Adipose tissue (tissue), 3 donors: ENCODE results near the gene RXFP3. TPM values are rescaled to one million over a fixed set of nuclear protein-coding genes. Genes with fewer than 3 reads are reported as not detected.
"Not testable (repeated sequence)": the region's sequence is repeated elsewhere in the genome, so short reads cannot be mapped to it uniquely, and the experiment has no call there.

Experiments
- H3K27ac ChIP-seq: one replicate; pipeline ENCODE4 v1.5.1; 2013; ENCODE audit warnings: low read depth, low read length
- WGBS, 3 donors: extraction: QIAGEN DNeasy Blood & Tissue Kit; methylation state at CpG; one replicate each; pipeline ENCODE4 v1.1.7; 2013; 5-methylcytosine and 5-hydroxymethylcytosine counted together
- polyA plus RNA-seq, 3 donors: library from polyadenylated mRNA; stranded (reverse); fragments of 200-250 nt; gene quantifications; one replicate each; pipeline ENCODE4 v1.2.3, GENCODE V29; 2013
- donor health status: healthy with polysubstance abuse.
- donor health status: Bipolar disorder and iron deficiency.
- donor health status: healthy.

Gene RXFP3
- under 1 TPM in 1 of 3 donors, not detected in 2; 0.06 TPM for polyA plus RNA-seq

DNA sequence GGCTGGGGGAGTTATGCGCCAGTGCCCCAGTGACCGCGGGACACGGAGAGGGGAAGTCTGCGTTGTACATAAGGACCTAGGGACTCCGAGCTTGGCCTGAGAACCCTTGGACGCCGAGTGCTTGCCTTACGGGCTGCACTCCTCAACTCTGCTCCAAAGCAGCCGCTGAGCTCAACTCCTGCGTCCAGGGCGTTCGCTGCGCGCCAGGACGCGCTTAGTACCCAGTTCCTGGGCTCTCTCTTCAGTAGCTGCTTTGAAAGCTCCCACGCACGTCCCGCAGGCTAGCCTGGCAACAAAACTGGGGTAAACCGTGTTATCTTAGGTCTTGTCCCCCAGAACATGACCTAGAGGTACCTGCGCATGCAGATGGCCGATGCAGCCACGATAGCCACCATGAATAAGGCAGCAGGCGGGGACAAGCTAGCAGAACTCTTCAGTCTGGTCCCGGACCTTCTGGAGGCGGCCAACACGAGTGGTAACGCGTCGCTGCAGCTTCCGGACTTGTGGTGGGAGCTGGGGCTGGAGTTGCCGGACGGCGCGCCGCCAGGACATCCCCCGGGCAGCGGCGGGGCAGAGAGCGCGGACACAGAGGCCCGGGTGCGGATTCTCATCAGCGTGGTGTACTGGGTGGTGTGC is at the start of gene RXFP3:
RXFP3 (plus strand) TSS at position 6 of the 636 bp plus-strand sequence; CDS start at position 361, 355 bp downstream.
- no peak within 1 kb of the TSS for H3K27ac ChIP-seq
- WGBS, 3 donors, result 5 to 10% (median 9%) methylated on average over 45 of the region's 45 CpGs

DNA sequence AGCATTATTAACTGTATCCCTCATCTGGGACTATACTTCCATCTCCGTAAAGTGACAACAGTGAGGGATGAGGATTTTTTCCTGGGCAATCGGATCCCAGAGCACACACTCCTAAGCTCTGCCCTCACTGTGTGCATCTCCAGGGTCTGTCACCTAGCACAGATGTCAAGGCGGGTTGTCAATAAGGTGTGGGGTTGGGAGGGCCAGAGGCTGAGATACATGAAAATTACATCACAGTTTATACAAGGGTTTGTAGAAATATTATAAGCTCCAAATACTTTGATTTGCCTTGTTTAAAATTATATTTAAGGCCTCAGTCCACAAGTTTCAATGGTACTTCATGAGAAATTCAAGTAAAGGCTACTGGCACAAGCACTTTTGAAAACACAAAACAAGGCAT is 48.9 kb upstream of the RXFP3 start:
- 63 to 91% (median 74%) methylated on average over 3 of the region's 3 CpGs for WGBS, 3 donors
- H3K27ac ChIP-seq, result no peak overlapping the region

GRCh38 chr5:33888587-33888986 is 47.6 kb upstream of the RXFP3 start:
- WGBS, 3 donors, result 41 to 59% (median 42%) methylated on average over 4 of the region's 4 CpGs

GRCh38 chr5:33890131-33891032 is 45.8 kb upstream of the RXFP3 start:
- 35 to 47% (median 43%) methylated on average over 12 of the region's 12 CpGs for WGBS, 3 donors

More at GRCh38 chr5:33888587-33888986, 47.6 kb upstream of the RXFP3 start:
- no peak overlapping the region for H3K27ac ChIP-seq

GRCh38 chr5:33891446-33891787 is 44.8 kb upstream of the RXFP3 start:
- WGBS, 3 donors, result 2 to 9% (median 4%) methylated on average over 6 of the region's 6 CpGs
- H3K27ac ChIP-seq, result no peak overlapping the region

More at GRCh38 chr5:33890131-33891032, 45.8 kb upstream of the RXFP3 start:
- no peak overlapping the region for H3K27ac ChIP-seq

- WGBS, 3 donors, result 2 to 5% (median 4%) methylated on average over 45 of the region's 45 CpGs
- H3K27ac ChIP-seq, result no peak within 1 kb of the TSS
Observed at GRCh38 chr5:33891788-33892619, 44.2 kb upstream of the RXFP3 start, which contains the start of gene ADAMTS12. Gene ADAMTS12 (minus strand): TSS chr5:33891990. CDS start chr5:33891856, 134 bp downstream.

- H3K27ac ChIP-seq, result no peak overlapping the region
- WGBS, 3 donors, result 25 to 47% (median 37%) methylated on average over 5 of the region's 5 CpGs
Observed at GRCh38 chr5:33892620-33893137, 43.5 kb upstream of the RXFP3 start.

DNA sequence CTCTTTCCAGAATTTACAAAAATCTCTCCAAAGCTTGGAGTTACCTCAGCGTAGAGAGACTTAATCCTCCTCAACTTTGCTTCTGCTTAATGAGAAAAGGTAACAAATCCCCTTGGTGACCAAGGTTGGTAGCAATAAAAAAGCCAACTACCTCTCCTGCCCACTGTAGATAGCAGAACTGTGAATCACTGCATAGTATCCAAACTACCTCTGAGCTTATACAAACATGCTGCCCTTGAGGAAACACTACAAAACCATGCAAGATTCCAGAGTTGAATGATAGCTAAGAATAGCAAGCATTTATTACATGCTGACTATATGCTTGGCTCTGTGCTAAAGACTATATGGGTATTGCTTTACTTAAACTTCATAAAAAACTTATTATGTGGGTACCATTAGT is 41.6 kb upstream of the RXFP3 start:
- no peak overlapping the region for H3K27ac ChIP-seq
- WGBS, 3 donors, result 74 to 86% (median 81%) methylated on average over 1 of the region's 1 CpG

- WGBS, 3 donors, result 33 to 51% (median 50%) methylated on average over 1 of the region's 1 CpG
- no peak overlapping the region for H3K27ac ChIP-seq
Observed at GRCh38 chr5:33901156-33901555, 35.0 kb upstream of the RXFP3 start.

DNA sequence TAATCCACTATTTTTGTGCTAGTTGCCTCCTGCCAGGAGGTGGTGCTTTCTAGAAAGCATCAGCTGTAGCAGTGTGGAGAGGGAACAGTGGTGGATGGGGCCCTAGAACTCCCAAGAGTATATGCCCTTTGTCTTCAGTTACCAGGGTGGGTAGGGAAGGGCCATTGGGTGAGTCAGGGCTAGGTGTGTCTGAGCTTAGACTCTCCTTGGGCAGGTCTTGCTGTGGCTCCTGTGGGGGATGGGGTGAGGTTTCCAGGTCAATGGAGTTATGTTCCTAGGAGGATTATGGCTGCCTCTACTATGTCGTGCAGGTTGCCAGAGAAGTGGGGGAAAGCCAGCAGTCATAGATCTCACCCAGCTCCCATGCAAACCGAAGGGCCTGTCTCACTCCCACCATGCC is 33.1 kb upstream of the RXFP3 start:
- WGBS, 3 donors, result 74 to 84% (median 78%) methylated on average over 2 of the region's 2 CpGs
- H3K27ac ChIP-seq, result no peak overlapping the region

GRCh38 chr5:33905381-33905780 is 30.8 kb upstream of the RXFP3 start:
- WGBS, 3 donors, result 85 to 93% (median 90%) methylated on average over 1 of the region's 1 CpG
- no peak overlapping the region for H3K27ac ChIP-seq

DNA sequence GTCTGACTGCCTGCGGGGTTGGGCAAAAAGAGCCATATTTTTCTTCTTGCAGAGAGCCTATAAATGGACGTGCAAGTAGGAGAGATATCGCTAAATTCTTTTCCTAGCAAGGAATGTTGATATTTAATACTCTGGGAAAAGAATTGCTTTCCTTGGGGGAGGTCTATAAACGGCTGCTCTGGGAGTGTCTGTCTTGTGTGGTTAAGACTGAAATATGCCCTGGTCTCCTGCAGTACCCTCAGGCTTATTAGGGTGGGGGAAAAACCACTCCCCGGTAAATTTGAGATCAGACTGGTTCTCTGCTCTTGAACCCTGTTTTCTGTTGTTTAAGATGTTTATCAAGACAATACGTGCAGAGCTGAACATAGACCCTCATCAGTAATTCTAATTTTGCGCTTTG is 29.9 kb upstream of the RXFP3 start:
- WGBS, 3 donors, result 76 to 88% (median 83%) methylated on average over 7 of the region's 7 CpGs
- not testable (repeated sequence) for H3K27ac ChIP-seq

- H3K27ac ChIP-seq, result not testable (repeated sequence)
- WGBS, 3 donors, result 91 to 94% (median 94%) methylated on average over 3 of the region's 3 CpGs
Observed at GRCh38 chr5:33914844-33915243, 21.3 kb upstream of the RXFP3 start.

GRCh38 chr5:33921002-33921401 is 15.2 kb upstream of the RXFP3 start:
- 77 to 92% (median 84%) methylated on average over 1 of the region's 1 CpG for WGBS, 3 donors
- no peak overlapping the region for H3K27ac ChIP-seq

- no peak overlapping the region for H3K27ac ChIP-seq
Observed at GRCh38 chr5:33925278-33925677, 10.9 kb upstream of the RXFP3 start.

DNA sequence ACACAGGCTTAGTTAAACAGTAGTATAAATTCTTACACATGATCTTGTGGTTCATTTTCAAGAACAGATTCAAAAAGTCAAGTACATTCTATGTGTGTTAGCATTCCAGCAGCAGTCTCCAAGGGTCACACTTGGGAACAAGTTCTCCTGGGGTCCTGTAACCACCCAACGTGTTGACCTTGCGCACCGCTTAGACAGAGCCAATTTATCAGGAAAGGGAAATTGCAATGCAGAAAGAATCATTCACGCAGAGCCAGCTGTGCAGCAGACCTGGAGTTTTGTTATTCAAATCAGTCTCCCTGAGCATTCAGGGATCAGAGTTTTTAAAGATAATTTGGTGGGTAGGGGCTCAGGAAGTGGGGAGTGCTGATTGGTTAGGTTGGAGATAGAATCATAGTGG is 8.5 kb upstream of the RXFP3 start:
- no peak overlapping the region for H3K27ac ChIP-seq
- 33 to 68% (median 58%) methylated on average over 4 of the region's 4 CpGs for WGBS, 3 donors

DNA sequence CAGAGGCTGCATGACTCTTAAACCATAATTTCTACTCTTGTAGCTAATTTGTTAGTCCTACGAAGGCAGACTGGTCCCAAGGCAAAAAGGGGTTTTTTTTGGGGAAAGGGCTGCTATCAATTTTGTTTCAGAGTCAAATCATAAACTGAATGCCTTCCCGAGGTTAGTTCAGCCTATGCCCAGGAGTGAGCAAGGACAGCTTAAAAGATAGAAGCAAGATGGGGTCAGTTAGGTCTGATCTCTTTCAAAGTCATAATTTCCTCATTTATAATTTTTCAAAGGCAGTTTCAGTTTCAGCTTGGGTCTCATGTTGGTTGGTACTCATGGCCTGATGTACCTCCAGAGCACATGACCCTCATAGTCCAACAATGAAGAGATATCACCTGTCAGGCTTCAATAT is 7.9 kb upstream of the RXFP3 start:
- 61 to 77% (median 73%) methylated on average over 2 of the region's 2 CpGs for WGBS, 3 donors
- no peak overlapping the region for H3K27ac ChIP-seq

DNA sequence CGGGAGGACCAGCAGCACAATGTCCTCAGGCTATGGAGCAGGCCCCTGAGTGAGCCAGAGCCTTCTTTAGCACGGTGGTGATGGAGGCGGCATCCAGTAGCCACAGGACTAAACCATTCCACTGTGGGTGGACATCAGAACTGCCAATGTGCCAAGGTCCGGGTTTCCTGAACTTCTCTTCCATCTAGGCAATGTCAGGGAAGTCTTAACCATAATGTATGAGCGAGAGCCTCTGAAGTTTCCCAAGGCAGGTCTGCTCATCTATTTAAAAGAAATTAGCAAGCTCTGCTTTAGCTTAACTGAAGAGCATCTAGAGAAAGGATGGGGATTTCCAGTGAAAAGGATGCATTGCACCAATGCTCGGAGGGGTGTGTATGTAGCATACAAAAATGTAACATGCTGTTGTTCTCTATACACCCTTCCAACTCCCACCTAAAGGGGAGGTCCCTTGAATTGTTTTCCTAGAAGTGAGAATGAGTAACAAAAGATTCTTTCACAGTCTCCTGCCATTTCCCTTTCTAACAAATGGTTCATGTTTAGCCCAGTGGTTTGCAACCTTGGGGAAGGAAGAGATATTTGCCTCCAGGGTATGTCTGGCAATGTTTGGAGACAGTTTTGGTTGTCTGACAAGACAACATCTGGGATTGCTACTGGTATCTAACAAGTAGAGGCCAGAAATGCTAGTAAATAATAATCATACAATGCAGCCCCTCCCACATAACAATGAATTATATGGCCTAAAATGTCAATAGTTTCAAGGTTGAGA is 6.1 kb upstream of the RXFP3 start:
- H3K27ac ChIP-seq, result no peak overlapping the region
- WGBS, 3 donors, result 78 to 91% (median 88%) methylated on average over 6 of the region's 6 CpGs
